ENCODE results near the gene COX20. TPM values are rescaled to one million over a fixed set of nuclear protein-coding genes. Genes with fewer than 3 reads are reported as not detected.
A peak's percentile ranks its signal among the peaks of the same experiment; 100 is the strongest.

COX20 gene
- total and polyA plus RNA-seq, 2 of the 8 experiments (the other 6 are each of a cell fraction or from before 2014, with no cell fraction given): 17.5 to 28.8 TPM

DNA sequence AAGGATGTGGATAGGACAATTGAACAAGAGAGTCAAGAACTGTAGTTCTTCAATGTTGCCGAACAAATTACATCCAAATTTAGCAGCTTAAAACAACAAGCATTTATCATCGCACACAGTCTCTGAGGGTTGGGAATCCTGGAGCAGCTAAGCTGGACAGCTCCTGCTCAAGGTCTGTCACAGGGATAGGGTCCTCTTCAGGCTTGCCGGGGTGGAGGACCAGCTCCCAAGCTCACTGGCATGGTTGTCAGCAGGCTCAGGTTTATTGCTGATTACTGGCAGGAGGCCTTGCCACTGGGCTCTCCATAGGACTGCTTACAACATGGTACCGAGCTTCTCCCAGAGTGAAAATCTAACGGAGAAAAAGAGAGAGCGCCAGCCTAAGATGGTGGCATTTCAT lies 22.1 kb upstream of the COX20 start:
- no peak overlapping the region for H2BK120ac ChIP-seq (replicated peaks; ENCODE audit: low read depth, low read length)
- H4K20me1 ChIP-seq (replicated peaks in 1 of 2; ENCODE audit: control insufficient read depth in 1 of 2, insufficient read depth in 2 of 2, low read length in 2 of 2): no peaks in the 10 kb centered on the region
- no peak overlapping the region for H3K9ac ChIP-seq (replicated peaks in 1 of 4; ENCODE audit: extremely low read depth in 1 of 4, low read depth in 3 of 4, low read length in 3 of 4)
- no peak overlapping the region for H3K4me2 ChIP-seq (ENCODE audit: insufficient read depth in 1 of 2, low read depth in 2 of 2, low read length in 2 of 2)
- no peak overlapping the region for H2BK20ac ChIP-seq (ENCODE audit: low read length)
- no peak overlapping the region for H4K91ac ChIP-seq (replicated peaks; ENCODE audit: insufficient read length, low read length)
- ChIA-PET POLR2A (ENCODE audit: partially characterized antibody) (interaction anchor here (0.8 to 9.1 kb wide), 4 partner anchors 9 to 37 kb away, joined by 3 to 178 read pairs (median 5); partner anchors contain the start of gene COX20), CTCF (ENCODE audit: partially characterized antibody) (interaction anchor here (0.5 to 6.0 kb wide), 9 partner anchors 11 to 778 kb away, joined by 3 to 50 read pairs (median 4); no protein-coding TSS in a partner anchor)
- H2BK12ac ChIP-seq (ENCODE audit: low read depth, low read length): peak overlapping the region; percentile 45; the same call in 1 of the 2 replicates
- H3K79me2 ChIP-seq (ENCODE audit: control insufficient read depth in 1 of 2, insufficient read depth in 2 of 2, low read length in 2 of 2): peaks cover 0 to 23% of the 10 kb centered on the region in 2 experiments; a peak in 2 of 4 replicates
- WGBS, 2 experiments (ENCODE audit: extremely low coverage in 1 of 2, insufficient coverage in 1 of 2, insufficient read length in 1 of 2, insufficient replicate concordance in 2 of 2, low coverage in 1 of 2, low lambda C conversion rate in 2 of 2, missing lambda C conversion rate in 1 of 2): 96% methylated on average over 6 of the region's 6 CpGs; no CpG with 5 or more reads in 1 of the 2 experiments
- H3K4me3 ChIP-seq (ENCODE audit: extremely low read depth in 1 of 4, insufficient read depth in 2 of 4, low read depth in 3 of 4, low read length in 4 of 4): no peak overlapping the region
- peaks cover 5% of the 10 kb centered on the region; the same call in 1 of the 2 replicates for H3K23me2 ChIP-seq (ENCODE audit: low read depth, low read length)
- no peak overlapping the region for H3K27ac ChIP-seq (ENCODE audit: low read depth, low read length)
- H3K18ac ChIP-seq (ENCODE audit: extremely low read depth, low read length): no peak overlapping the region
- H3K4ac ChIP-seq (replicated peaks; ENCODE audit: insufficient read length, low read depth, low read length): no peak overlapping the region
- H3K27me3 ChIP-seq (replicated peaks in 1 of 4; ENCODE audit: control insufficient read depth in 3 of 4, extremely low read depth in 1 of 4, insufficient read depth in 3 of 4, low read length in 3 of 4): no peaks in the 10 kb centered on the region
- no peak overlapping the region for H4K8ac ChIP-seq (ENCODE audit: extremely low read depth, insufficient read depth, low read length)
- no peaks in the 10 kb centered on the region for H3K79me1 ChIP-seq (ENCODE audit: low read depth, low read length)
- H2BK5ac ChIP-seq (ENCODE audit: low read depth, low read length): no peak overlapping the region
- H3K56ac ChIP-seq (replicated peaks; ENCODE audit: insufficient read length, low read depth, low read length): no peak overlapping the region
- H3K36me3 ChIP-seq (ENCODE audit: control insufficient read depth in 2 of 4, insufficient read depth in 4 of 4, low read length in 3 of 4): no peaks in the 10 kb centered on the region
- no peak overlapping the region for H3K14ac ChIP-seq (ENCODE audit: insufficient read length)
- H3K9me3 ChIP-seq (ENCODE audit: insufficient read depth in 2 of 2, low read depth in 1 of 2, low read length in 1 of 2): no peaks in the 10 kb centered on the region
- H4K5ac ChIP-seq (ENCODE audit: insufficient read length, low read depth, low read length): no peak overlapping the region
- no peak for DNase-seq (ENCODE audit: low read depth in 1 of 2, low spot score in 2 of 2)
- H2BK15ac ChIP-seq (ENCODE audit: low read length): peak overlapping the region; percentile 61; the same call in 1 of the 2 replicates
- H3K23ac ChIP-seq (ENCODE audit: insufficient read length): no peak overlapping the region
- H3K4me1 ChIP-seq (replicated peaks in 1 of 4; ENCODE audit: control insufficient read depth in 3 of 4, insufficient read depth in 4 of 4, low read length in 3 of 4): peaks cover 1 to 11% (median 7%) of the 10 kb centered on the region in 4 experiments
- H2AFZ ChIP-seq (ENCODE audit: low read length): no peak overlapping the region
- FAIRE-seq: no peak
- no peak overlapping the region for H2AK5ac ChIP-seq (ENCODE audit: low read depth, low read length)
- TF ChIP-seq KDM5A (IDR thresholded peaks at IDR 0.05; ENCODE audit: low read length) (no peak), TAF1 (IDR thresholded peaks at IDR 0.05; ENCODE audit: low read depth, low read length) (no peak), PHF8 (conservative IDR thresholded peaks at IDR 0.05; ENCODE audit: low read depth, low read length) (no peak), CTBP2 (IDR thresholded peaks at IDR 0.05; ENCODE audit: borderline replicate concordance, insufficient read depth, insufficient read length, low read length) (no peak), KDM1A (IDR thresholded peaks at IDR 0.05; ENCODE audit: borderline replicate concordance, low read length) (no peak), CREB1 (IDR thresholded peaks at IDR 0.05) (no peak), SRF (IDR thresholded peaks at IDR 0.05; ENCODE audit: low read depth, low read length) (no peak), GABPA (IDR thresholded peaks at IDR 0.05; ENCODE audit: borderline replicate concordance, insufficient read depth, low read length) (no peak), SP4 (IDR thresholded peaks at IDR 0.05; ENCODE audit: low read length) (no peak), ASH2L (IDR thresholded peaks at IDR 0.05; ENCODE audit: low read length) (no peak), EP300 (IDR thresholded peaks at IDR 0.05; ENCODE audit: borderline replicate concordance in 1 of 2, low read depth in 2 of 2, low read length in 2 of 2) (no peak)

All from H1 (cell line).